PFSK-1 (cell line): ENCODE measurements around the gene PREPL.

Experiments used
- FOXP2 ChIP-seq: optimal IDR thresholded peaks from 2 replicates; pipeline ENCODE3; 2011; ENCODE audit warnings: borderline replicate concordance, control low read depth, inconsistent platforms; ENCODE audit not compliant: insufficient read depth; ENCODE audit errors: extremely low read length, extremely low read depth
- POLR2AphosphoS5 ChIP-seq: IDR thresholded peaks from 2 replicates; pipeline ENCODE4 v1.6.1; 2012; ENCODE audit warnings: low read depth, mild to moderate bottlenecking, control low read depth, low read length, moderate library complexity
- REST ChIP-seq, 2 experiments: IDR thresholded peaks; 2 replicates each; pipeline versions ENCODE4 v1.6.1 to v1.8.0; 2011 to 2012; ENCODE audit warnings: low read depth in 2 of 2, low read length in 2 of 2, control low read depth in 1 of 2, inconsistent platforms in 1 of 2, mild to moderate bottlenecking in 1 of 2, moderate library complexity in 1 of 2; ENCODE audit not compliant: insufficient read depth in 1 of 2
- SIN3A ChIP-seq: IDR thresholded peaks from 2 replicates; pipeline ENCODE4 v1.6.1; 2012; ENCODE audit warnings: mild to moderate bottlenecking, low read length, moderate library complexity, borderline replicate concordance; ENCODE audit not compliant: insufficient read depth
- TAF1 ChIP-seq: IDR thresholded peaks from 2 replicates; pipeline ENCODE4 v1.6.1; 2012; ENCODE audit warnings: low read length, control low read depth, borderline replicate concordance; ENCODE audit not compliant: insufficient read depth

PREPL gene

DNA sequence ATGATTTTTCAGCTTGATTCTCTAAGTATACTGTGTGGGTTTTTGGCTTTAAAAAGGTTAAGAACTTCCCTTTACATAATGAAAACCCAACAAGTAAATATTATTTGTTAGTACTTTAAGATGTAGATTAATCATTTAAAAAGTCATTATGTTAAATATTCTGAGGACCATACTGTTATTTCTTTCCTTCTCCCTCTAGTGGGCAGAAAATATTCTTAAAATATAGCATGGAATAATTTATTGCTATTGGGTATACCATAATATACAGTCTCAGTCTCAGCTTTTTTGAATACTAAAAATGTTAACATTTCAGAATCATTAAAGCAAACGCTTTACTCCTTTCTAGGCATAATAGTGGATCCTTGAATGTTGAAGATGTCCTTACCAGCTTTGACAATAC is 28.6 kb upstream of the PREPL start:
- TF ChIP-seq TAF1, result no peak
- TF ChIP-seq FOXP2, result no peak
- no peak for TF ChIP-seq POLR2AphosphoS5
- TF ChIP-seq REST (IDR thresholded peaks at IDR 0.05; ENCODE audit: insufficient read depth in 1 of 2, low read depth in 2 of 2, low read length in 2 of 2), result no peak
- TF ChIP-seq SIN3A, result no peak

- TF ChIP-seq SIN3A (no peak), TAF1 (no peak), FOXP2 (no peak), POLR2AphosphoS5 (no peak), REST (IDR thresholded peaks at IDR 0.05; ENCODE audit: insufficient read depth in 1 of 2, low read depth in 2 of 2, low read length in 2 of 2) (no peak)
Measured at GRCh38 chr2:44388877-44389276, 27.6 kb upstream of the PREPL start.

GRCh38 chr2:44377486-44377885 is 16.2 kb upstream of the PREPL start:
- no peak for TF ChIP-seq TAF1
- TF ChIP-seq FOXP2, result no peak
- TF ChIP-seq REST (IDR thresholded peaks at IDR 0.05; ENCODE audit: insufficient read depth in 1 of 2, low read depth in 2 of 2, low read length in 2 of 2), result no peak
- no peak for TF ChIP-seq SIN3A
- no peak for TF ChIP-seq POLR2AphosphoS5

- TF ChIP-seq POLR2AphosphoS5 (no peak), FOXP2 (no peak), TAF1 (no peak)
Measured at GRCh38 chr2:44372246-44372645, 11.0 kb upstream of the PREPL start.

DNA sequence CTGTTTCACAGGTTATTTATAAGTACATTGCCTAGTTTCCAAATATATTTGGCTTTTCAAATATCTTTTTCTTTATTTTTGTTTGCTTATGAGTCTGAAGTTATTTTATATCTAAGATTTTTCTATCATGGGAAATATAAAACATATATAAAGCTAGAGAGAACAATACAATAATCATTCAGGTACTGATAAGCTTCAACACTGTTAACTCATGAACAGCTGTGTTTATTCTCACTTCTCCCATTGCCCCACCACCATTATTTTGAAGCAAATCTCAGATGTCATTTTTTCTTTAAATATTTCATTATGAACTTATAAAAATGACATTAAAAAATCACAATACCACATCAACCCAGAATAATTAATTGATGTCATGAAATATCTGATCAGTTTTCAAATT is 10.2 kb upstream of the PREPL start:
- TF ChIP-seq POLR2AphosphoS5, result no peak
- TF ChIP-seq SIN3A, result no peak
- TF ChIP-seq TAF1, result no peak
- no peak for TF ChIP-seq FOXP2
- no peak for TF ChIP-seq REST (IDR thresholded peaks at IDR 0.05; ENCODE audit: insufficient read depth in 1 of 2, low read depth in 2 of 2, low read length in 2 of 2)
